ENCODE measurements around the gene LMNTD2.

LMNTD2 gene

DNA sequence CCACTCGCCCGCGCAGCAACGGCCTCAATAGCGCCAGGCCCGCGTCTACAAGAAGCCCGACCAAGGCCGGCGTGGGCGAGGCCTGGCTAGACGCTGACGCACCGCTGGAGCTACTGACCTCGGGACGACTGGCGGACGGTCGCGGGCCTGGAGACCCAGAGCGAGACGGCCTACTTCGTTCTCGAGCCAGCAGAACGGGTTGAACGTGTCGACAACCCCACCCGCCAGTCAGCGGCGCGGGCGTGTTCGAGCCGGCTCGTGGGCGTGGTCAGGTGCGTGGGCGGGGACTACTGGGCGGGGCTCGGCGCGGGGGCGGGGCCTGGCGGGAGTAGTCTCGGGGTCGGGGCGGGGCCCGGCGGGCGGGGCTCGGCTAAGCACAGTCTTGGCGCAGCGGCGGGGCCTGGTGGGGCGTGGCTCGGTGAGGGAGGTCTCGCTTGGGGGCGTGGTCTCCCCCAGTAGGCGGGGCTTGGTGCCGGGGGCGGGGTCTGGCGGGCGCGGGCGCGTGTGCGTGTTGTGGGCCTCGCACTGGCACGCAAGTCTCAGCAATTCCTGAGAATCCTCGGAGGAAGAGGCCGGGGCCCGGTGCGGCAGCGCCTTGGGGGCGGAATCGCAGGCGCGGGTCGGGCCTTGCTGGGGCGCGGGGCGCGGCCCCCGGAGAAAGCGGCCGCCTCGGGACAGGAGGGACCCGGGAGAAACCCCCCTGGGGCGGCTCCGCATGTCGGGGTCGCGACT, 53.4 kb downstream of the LMNTD2 start, which contains the start of gene RNH1:
TSS of gene RNH1 (minus strand) at position 248 of the 732 bp plus-strand sequence. CDS start 5,080 bp downstream, outside the sequence.
- peak; percentile 99 for DNase-seq

DNA sequence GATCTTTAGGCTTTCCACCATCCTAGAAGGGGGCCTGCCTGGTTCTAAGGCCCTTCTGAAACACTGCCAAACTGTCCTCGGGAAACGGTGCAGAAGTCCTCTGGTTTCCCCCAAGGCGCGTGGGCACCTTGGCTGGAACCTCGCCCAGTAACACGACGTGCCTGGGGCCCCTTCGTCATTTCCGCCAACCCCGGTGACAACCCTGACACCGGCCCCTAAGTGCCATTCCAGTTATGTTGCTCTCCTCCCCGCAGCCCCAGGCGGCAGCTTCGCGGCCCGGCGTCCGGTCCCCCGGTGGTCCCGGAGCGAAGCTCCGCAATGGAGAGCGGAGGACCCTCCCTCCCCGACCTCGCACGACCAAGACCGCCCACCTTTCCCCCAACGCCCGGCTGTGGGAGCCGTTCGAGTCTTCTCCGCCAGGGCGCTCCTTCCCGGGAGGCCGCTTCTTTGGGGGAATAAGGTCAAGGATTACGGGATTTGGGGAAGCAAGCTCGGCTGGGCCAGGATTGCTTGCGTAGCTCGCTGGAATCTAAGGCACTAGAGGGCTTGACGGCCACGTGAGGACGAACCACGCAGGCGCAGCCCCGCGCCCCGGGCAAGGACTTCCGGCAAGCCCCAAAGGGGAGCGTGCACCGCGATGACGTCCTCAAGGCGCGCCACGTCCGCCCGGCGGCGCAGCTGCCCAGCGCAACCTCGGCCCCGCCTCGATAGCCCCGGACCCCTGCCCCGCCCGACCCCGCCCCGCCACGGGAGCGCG, 54.1 kb downstream of the LMNTD2 start:
- peak; percentile 99 for DNase-seq

DNA sequence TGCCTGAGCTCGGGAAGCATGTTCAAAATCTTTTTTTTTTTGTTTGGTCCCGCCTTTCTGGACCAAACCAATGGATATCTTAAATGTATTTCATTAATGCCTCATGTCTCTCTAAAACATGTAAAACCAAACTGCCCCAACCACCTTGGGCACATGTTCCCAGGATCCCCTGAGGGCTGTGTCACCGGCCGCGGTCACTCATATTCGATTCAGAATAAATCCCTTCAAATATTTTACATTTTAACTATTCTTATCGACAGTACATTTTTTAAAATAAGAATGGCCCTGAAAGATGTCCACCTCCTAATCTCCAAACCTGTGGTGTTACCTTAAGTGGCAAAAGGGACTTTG, 55.6 kb downstream of the LMNTD2 start:
- DNase-seq = no peak

Measured in femur (tissue), 1 donor.